ENCODE results near the gene FAP. TPM values are rescaled to one million over a fixed set of nuclear protein-coding genes. Genes with fewer than 3 reads are reported as not detected.

Gene FAP
- polyA plus RNA-seq, 2 donors, result 0.95 to 1.7 TPM

DNA sequence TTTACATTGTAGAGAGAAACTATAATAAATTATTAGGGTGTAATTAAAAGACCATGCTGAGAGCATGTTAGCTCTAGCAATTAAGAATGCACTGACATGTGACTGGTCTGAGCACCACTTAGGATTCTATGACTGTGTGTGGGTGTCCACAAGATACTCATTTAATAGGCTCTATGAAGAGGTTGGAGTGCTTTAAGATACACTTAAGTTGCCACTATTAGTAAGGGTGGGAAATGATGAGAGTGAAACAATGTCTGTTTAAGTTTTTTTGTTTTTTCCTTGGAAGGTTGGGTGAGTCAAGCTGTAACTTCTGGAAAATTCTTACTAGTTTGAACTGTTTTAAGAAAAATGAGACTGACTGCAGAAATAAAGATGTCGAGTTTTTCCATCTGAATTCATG lies 1.8 kb upstream of the FAP start:
- WGBS, 2 donors, result 78 to 89% methylated on average over 1 of the region's 1 CpG
- Histone ChIP-seq H3K36me3 (ENCODE audit: control insufficient read depth in 2 of 2, insufficient read depth in 2 of 2, low read length in 1 of 2) (no peaks in the 10 kb centered on the region), H3K27ac (ENCODE audit: low read depth in 2 of 2, low read length in 1 of 2) (no peak overlapping the region), H3K4me3 (ENCODE audit: low read depth in 1 of 2, low read length in 2 of 2) (no peak overlapping the region), H3K9me3 (ENCODE audit: control insufficient read depth in 2 of 2, insufficient read depth in 1 of 2, low read depth in 1 of 2, low read length in 1 of 2) (no peaks in the 10 kb centered on the region), H3K27me3 (ENCODE audit: control insufficient read depth in 1 of 2, insufficient read depth in 2 of 2, low read length in 2 of 2) (no peaks in the 10 kb centered on the region), H3K4me1 (ENCODE audit: control insufficient read depth in 2 of 2, insufficient read depth in 2 of 2, low read length in 1 of 2) (no peaks in the 10 kb centered on the region)

DNA sequence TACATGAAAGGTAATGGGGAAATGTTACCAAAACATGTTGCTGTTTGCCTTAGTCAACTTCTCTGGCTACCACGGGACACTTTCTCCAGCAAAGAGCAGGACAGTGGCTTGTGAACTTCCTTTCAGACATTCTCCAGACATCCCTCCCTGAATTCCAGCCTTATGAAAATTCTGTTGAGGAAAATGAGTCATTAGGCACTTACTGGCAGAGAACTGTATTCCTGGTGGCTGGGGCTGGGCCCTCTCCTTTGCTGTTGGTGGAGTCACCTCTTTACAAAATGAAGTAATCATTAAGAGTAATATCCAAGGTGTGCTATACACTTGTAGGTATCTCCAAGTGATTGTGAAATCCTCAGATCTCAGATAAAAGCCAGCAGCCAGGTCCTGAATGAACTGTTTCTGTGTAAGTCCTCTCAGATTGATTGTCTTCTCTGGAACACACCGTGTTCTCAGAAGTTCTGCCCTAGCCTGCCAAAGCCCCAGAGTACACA lies 1.3 kb upstream of the FAP start:
- H3K27me3 ChIP-seq (ENCODE audit: control insufficient read depth in 1 of 2, insufficient read depth in 2 of 2, low read length in 2 of 2), result no peaks in the 10 kb centered on the region
- no peaks in the 10 kb centered on the region for H3K9me3 ChIP-seq (ENCODE audit: control insufficient read depth in 2 of 2, insufficient read depth in 1 of 2, low read depth in 1 of 2, low read length in 1 of 2)
- H3K4me3 ChIP-seq (ENCODE audit: low read depth in 1 of 2, low read length in 2 of 2), result no peak overlapping the region
- no peaks in the 10 kb centered on the region for H3K4me1 ChIP-seq (ENCODE audit: control insufficient read depth in 2 of 2, insufficient read depth in 2 of 2, low read length in 1 of 2)
- peak overlapping the region in 1 of 2 donors; percentile 16 for H3K27ac ChIP-seq (ENCODE audit: low read depth in 2 of 2, low read length in 1 of 2)
- H3K36me3 ChIP-seq (ENCODE audit: control insufficient read depth in 2 of 2, insufficient read depth in 2 of 2, low read length in 1 of 2), result no peaks in the 10 kb centered on the region
- 41 to 42% methylated on average over 2 of the region's 2 CpGs for WGBS, 2 donors

DNA sequence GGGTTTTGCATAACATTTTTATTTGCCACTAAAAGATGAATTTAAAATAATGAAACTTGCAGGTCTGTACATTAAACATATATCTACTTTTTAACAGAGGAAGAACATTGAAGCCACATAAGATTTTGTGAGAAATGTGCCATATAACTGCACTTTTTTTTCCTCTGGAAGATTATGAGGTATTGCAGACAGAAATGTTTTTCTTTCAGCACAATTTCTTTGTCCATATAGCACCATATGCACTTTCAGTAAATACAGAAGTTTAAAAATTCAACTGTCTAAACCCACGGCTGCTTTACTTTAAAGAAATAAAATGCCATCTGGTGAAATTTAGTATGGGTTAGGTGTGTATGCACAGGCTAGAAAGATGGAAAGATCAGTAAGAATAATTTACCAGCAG lies 470 bp upstream of the FAP start:
- Histone ChIP-seq H3K9me3 (ENCODE audit: control insufficient read depth in 2 of 2, insufficient read depth in 1 of 2, low read depth in 1 of 2, low read length in 1 of 2) (no peaks in the 10 kb centered on the region), H3K36me3 (ENCODE audit: control insufficient read depth in 2 of 2, insufficient read depth in 2 of 2, low read length in 1 of 2) (no peaks in the 10 kb centered on the region), H3K27me3 (ENCODE audit: control insufficient read depth in 1 of 2, insufficient read depth in 2 of 2, low read length in 2 of 2) (no peaks in the 10 kb centered on the region), H3K27ac (ENCODE audit: low read depth in 2 of 2, low read length in 1 of 2) (no peak overlapping the region), H3K4me3 (ENCODE audit: low read depth in 1 of 2, low read length in 2 of 2) (no peak overlapping the region), H3K4me1 (ENCODE audit: control insufficient read depth in 2 of 2, insufficient read depth in 2 of 2, low read length in 1 of 2) (no peaks in the 10 kb centered on the region)
- 69 to 76% methylated on average over 1 of the region's 1 CpG for WGBS, 2 donors

- no peaks in the 10 kb centered on the region for H3K27me3 ChIP-seq (ENCODE audit: control insufficient read depth in 1 of 2, insufficient read depth in 2 of 2, low read length in 2 of 2)
- 39 to 44% methylated on average over 5 of the region's 5 CpGs for WGBS, 2 donors
- H3K36me3 ChIP-seq (ENCODE audit: control insufficient read depth in 2 of 2, insufficient read depth in 2 of 2, low read length in 1 of 2), result no peaks in the 10 kb centered on the region
Measured at GRCh38 chr2:162242586-162243280, 512 bp downstream of the FAP start.

DNA sequence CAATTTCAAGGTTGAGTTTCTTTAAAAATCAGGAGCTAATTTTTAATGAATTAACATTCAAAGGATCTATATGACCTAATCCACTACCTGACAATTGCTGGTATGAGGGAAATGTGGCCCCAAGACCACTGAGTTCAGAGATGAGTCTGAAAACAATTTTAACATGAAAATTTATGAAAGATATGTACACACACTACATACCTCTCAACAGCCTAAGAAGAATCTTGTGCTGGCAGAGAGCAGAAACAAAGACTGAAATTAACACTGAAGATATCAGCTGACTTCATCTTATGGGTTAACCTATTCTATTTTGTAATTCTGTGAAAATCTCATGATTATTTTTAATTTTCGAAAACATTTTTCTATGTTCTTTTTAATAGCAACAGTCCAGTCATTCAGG lies 1.7 kb downstream of the FAP start:
- H3K9me3 ChIP-seq (ENCODE audit: control insufficient read depth in 2 of 2, insufficient read depth in 1 of 2, low read depth in 1 of 2, low read length in 1 of 2), result no peaks in the 10 kb centered on the region
- H3K4me3 ChIP-seq (ENCODE audit: low read depth in 1 of 2, low read length in 2 of 2), result no peak overlapping the region
- no peaks in the 10 kb centered on the region for H3K27me3 ChIP-seq (ENCODE audit: control insufficient read depth in 1 of 2, insufficient read depth in 2 of 2, low read length in 2 of 2)
- 83 to 89% methylated on average over 1 of the region's 1 CpG for whole genome bisulfite sequencing, 2 donors
- no peaks in the 10 kb centered on the region for H3K36me3 ChIP-seq (ENCODE audit: control insufficient read depth in 2 of 2, insufficient read depth in 2 of 2, low read length in 1 of 2)
- no peaks in the 10 kb centered on the region for H3K4me1 ChIP-seq (ENCODE audit: control insufficient read depth in 2 of 2, insufficient read depth in 2 of 2, low read length in 1 of 2)
- no peak overlapping the region for H3K27ac ChIP-seq (ENCODE audit: low read depth in 2 of 2, low read length in 1 of 2)

More at GRCh38 chr2:162242586-162243280, 512 bp downstream of the FAP start:
- Histone ChIP-seq H3K4me1 (ENCODE audit: control insufficient read depth in 2 of 2, insufficient read depth in 2 of 2, low read length in 1 of 2) (no peaks in the 10 kb centered on the region), H3K4me3 (ENCODE audit: low read depth in 1 of 2, low read length in 2 of 2) (no peak overlapping the region), H3K9me3 (ENCODE audit: control insufficient read depth in 2 of 2, insufficient read depth in 1 of 2, low read depth in 1 of 2, low read length in 1 of 2) (no peaks in the 10 kb centered on the region), H3K27ac (ENCODE audit: low read depth in 2 of 2, low read length in 1 of 2) (no peak overlapping the region)

GRCh38 chr2:162234620-162235462 lies 8.4 kb downstream of the FAP start:
- Histone ChIP-seq H3K4me1 (ENCODE audit: control insufficient read depth in 2 of 2, insufficient read depth in 2 of 2, low read length in 1 of 2) (no peaks in the 10 kb centered on the region), H3K9me3 (ENCODE audit: control insufficient read depth in 2 of 2, insufficient read depth in 1 of 2, low read depth in 1 of 2, low read length in 1 of 2) (peaks cover 0 to 3% of the 10 kb centered on the region in 2 donors), H3K27me3 (ENCODE audit: control insufficient read depth in 1 of 2, insufficient read depth in 2 of 2, low read length in 2 of 2) (no peaks in the 10 kb centered on the region), H3K27ac (ENCODE audit: low read depth in 2 of 2, low read length in 1 of 2) (no peak overlapping the region), H3K36me3 (ENCODE audit: control insufficient read depth in 2 of 2, insufficient read depth in 2 of 2, low read length in 1 of 2) (no peaks in the 10 kb centered on the region), H3K4me3 (ENCODE audit: low read depth in 1 of 2, low read length in 2 of 2) (no peak overlapping the region)
- WGBS, 2 donors, result 93 to 96% methylated on average over 36 to 38 of the region's 38 CpGs

DNA sequence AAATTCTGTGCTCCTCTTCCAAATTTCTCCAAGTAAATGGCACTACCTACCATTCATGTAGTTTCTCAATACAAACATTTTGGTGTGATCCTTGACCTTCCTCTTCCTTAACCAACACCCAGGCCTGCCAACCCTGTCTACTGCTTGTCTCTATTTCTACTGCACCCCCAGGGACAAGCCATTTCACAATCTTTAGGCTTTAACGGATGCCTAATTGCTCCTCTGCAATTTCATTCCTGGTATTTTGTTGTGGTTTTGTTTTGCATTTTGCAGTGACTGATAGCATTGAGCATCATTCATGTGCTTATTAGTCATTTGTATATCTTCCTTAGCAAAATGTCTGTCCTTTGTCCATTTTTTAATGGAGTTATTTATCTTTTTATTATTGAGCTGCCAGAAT lies 10.0 kb downstream of the FAP start:
- Histone ChIP-seq H3K4me3 (ENCODE audit: low read depth in 1 of 2, low read length in 2 of 2) (no peak overlapping the region), H3K4me1 (ENCODE audit: control insufficient read depth in 2 of 2, insufficient read depth in 2 of 2, low read length in 1 of 2) (no peaks in the 10 kb centered on the region), H3K27me3 (ENCODE audit: control insufficient read depth in 1 of 2, insufficient read depth in 2 of 2, low read length in 2 of 2) (no peaks in the 10 kb centered on the region), H3K27ac (ENCODE audit: low read depth in 2 of 2, low read length in 1 of 2) (no peak overlapping the region), H3K9me3 (ENCODE audit: control insufficient read depth in 2 of 2, insufficient read depth in 1 of 2, low read depth in 1 of 2, low read length in 1 of 2) (peaks cover 0 to 3% of the 10 kb centered on the region in 2 donors), H3K36me3 (ENCODE audit: control insufficient read depth in 2 of 2, insufficient read depth in 2 of 2, low read length in 1 of 2) (no peaks in the 10 kb centered on the region)
- WGBS, 2 donors, result 44 to 58% methylated on average over 1 of the region's 1 CpG

GRCh38 chr2:162232671-162233070 lies 10.6 kb downstream of the FAP start:
- peaks cover 0 to 3% of the 10 kb centered on the region in 2 donors for H3K9me3 ChIP-seq (ENCODE audit: control insufficient read depth in 2 of 2, insufficient read depth in 1 of 2, low read depth in 1 of 2, low read length in 1 of 2)
- no peaks in the 10 kb centered on the region for H3K27me3 ChIP-seq (ENCODE audit: control insufficient read depth in 1 of 2, insufficient read depth in 2 of 2, low read length in 2 of 2)
- H3K27ac ChIP-seq (ENCODE audit: low read depth in 2 of 2, low read length in 1 of 2), result no peak overlapping the region
- no peaks in the 10 kb centered on the region for H3K36me3 ChIP-seq (ENCODE audit: control insufficient read depth in 2 of 2, insufficient read depth in 2 of 2, low read length in 1 of 2)
- WGBS, 2 donors, result 30 to 57% methylated on average over 2 of the region's 2 CpGs
- no peak overlapping the region for H3K4me3 ChIP-seq (ENCODE audit: low read depth in 1 of 2, low read length in 2 of 2)
- H3K4me1 ChIP-seq (ENCODE audit: control insufficient read depth in 2 of 2, insufficient read depth in 2 of 2, low read length in 1 of 2), result no peaks in the 10 kb centered on the region

GRCh38 chr2:162232027-162232426 lies 11.2 kb downstream of the FAP start:
- no peak overlapping the region for H3K27ac ChIP-seq (ENCODE audit: low read depth in 2 of 2, low read length in 1 of 2)
- no peak overlapping the region for H3K4me3 ChIP-seq (ENCODE audit: low read depth in 1 of 2, low read length in 2 of 2)
- no peaks in the 10 kb centered on the region for H3K27me3 ChIP-seq (ENCODE audit: control insufficient read depth in 1 of 2, insufficient read depth in 2 of 2, low read length in 2 of 2)
- no peaks in the 10 kb centered on the region for H3K4me1 ChIP-seq (ENCODE audit: control insufficient read depth in 2 of 2, insufficient read depth in 2 of 2, low read length in 1 of 2)
- H3K9me3 ChIP-seq (ENCODE audit: control insufficient read depth in 2 of 2, insufficient read depth in 1 of 2, low read depth in 1 of 2, low read length in 1 of 2), result peaks cover 0 to 3% of the 10 kb centered on the region in 2 donors
- 48 to 60% methylated on average over 2 of the region's 2 CpGs for WGBS, 2 donors
- H3K36me3 ChIP-seq (ENCODE audit: control insufficient read depth in 2 of 2, insufficient read depth in 2 of 2, low read length in 1 of 2), result no peaks in the 10 kb centered on the region

Data from esophagus (tissue), 2 donors.